Thoracic aorta (tissue), 2 donors: ENCODE measurements around the gene GHRH. TPM values are rescaled to one million over a fixed set of nuclear protein-coding genes. Genes with fewer than 3 reads are reported as not detected.
A peak's percentile ranks its signal among the peaks of the same experiment; 100 is the strongest.

Experiments
- ATAC-seq: fragments of 150-250 bp; one replicate; pipeline ENCODE4 v1.8.0; 2017; ENCODE audit warnings: low read depth; ENCODE audit not compliant: insufficient number of reproducible peaks, low FRiP score
- DNase-seq: peaks from one replicate; pipeline ENCODE4 v3.0.0-alpha.2; 2020; ENCODE audit warnings: low spot score
- H3K27ac ChIP-seq, 2 donors: fragments of 200-600 bp; sonication (generic); 1 replicate in 1 of 2; 2 replicates in 1 of 2; pipeline ENCODE4 v1.5.1; 2016; ENCODE audit warnings: mild to moderate bottlenecking in 2 of 2, moderate library complexity in 2 of 2
- H3K27me3 ChIP-seq: fragments of 200-600 bp; sonication (generic); replicated peaks from 2 replicates; pipeline ENCODE4 v1.6.0; 2016; ENCODE audit warnings: mild to moderate bottlenecking; ENCODE audit not compliant: insufficient read depth
- H3K36me3 ChIP-seq: fragments of 200-600 bp; sonication (generic); one replicate; pipeline ENCODE4 v1.5.1; 2016
- H3K4me1 ChIP-seq, 2 donors: fragments of 200-600 bp; sonication (generic); 1 replicate in 1 of 2; 2 replicates in 1 of 2; pipeline versions ENCODE4 v1.5.1 to v1.6.0; 2016; ENCODE audit warnings: low read depth in 2 of 2, mild to moderate bottlenecking in 1 of 2; ENCODE audit not compliant: control insufficient read depth in 1 of 2
- H3K4me3 ChIP-seq: fragments of 200-600 bp; sonication (generic); 2 replicates; pipeline ENCODE4 v1.5.1; 2016; ENCODE audit warnings: mild to moderate bottlenecking
- H3K9me3 ChIP-seq: fragments of 200-600 bp; sonication (generic); 2 replicates; pipeline ENCODE4 v1.5.1; 2016
- total RNA-seq, 2 donors: library from RNA; depleted of rRNA; stranded (reverse); fragments of >200 nt; gene quantifications; one replicate each; pipeline versions ENCODE4 v1.1.0 to v1.2.3, GENCODE V29; 2016
- TF ChIP-seq, protein P1 (sequence below): fragments of 200-600 bp; sonication (generic); IDR thresholded peaks from one replicate; pipeline ENCODE4 v1.5.1; 2019; ENCODE audit warnings: antibody characterized with exemption

The GHRH gene
- total RNA-seq, 2 donors from 2014 or later = not detected

DNA sequence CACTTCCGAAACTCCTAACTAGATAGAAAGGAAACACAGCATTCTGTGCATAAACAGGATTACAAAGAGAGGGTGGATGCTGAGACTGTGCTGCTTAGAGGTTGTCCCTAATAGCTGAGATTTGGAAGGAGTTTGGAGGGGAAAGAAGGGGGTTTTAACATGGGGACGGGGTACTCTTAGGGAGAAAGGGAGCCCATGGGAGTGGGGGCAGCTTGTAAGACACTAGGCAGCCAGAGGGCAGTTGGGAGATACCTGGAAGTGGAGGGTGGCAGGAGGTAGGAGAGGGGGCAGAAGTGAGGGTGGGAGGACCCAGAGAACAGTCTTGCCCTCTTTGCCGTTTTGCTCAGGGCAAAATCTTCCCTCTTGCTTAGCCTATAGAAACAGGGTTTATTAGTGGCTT, 44.2 kb upstream of the GHRH start:
- H3K27ac ChIP-seq = peak overlapping the region; percentile 86 to 91
- TF ChIP-seq, protein P1, sequence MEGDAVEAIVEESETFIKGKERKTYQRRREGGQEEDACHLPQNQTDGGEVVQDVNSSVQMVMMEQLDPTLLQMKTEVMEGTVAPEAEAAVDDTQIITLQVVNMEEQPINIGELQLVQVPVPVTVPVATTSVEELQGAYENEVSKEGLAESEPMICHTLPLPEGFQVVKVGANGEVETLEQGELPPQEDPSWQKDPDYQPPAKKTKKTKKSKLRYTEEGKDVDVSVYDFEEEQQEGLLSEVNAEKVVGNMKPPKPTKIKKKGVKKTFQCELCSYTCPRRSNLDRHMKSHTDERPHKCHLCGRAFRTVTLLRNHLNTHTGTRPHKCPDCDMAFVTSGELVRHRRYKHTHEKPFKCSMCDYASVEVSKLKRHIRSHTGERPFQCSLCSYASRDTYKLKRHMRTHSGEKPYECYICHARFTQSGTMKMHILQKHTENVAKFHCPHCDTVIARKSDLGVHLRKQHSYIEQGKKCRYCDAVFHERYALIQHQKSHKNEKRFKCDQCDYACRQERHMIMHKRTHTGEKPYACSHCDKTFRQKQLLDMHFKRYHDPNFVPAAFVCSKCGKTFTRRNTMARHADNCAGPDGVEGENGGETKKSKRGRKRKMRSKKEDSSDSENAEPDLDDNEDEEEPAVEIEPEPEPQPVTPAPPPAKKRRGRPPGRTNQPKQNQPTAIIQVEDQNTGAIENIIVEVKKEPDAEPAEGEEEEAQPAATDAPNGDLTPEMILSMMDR = no peak
- no peaks in the 10 kb centered on the region for H3K27me3 ChIP-seq
- H3K36me3 ChIP-seq = peaks cover 19% of the 10 kb centered on the region
- peaks cover 21 to 60% of the 10 kb centered on the region in 2 donors for H3K4me1 ChIP-seq
- no peak for DNase-seq
- no peak for ATAC-seq
- H3K4me3 ChIP-seq = no peak overlapping the region
- H3K9me3 ChIP-seq = no peaks in the 10 kb centered on the region

DNA sequence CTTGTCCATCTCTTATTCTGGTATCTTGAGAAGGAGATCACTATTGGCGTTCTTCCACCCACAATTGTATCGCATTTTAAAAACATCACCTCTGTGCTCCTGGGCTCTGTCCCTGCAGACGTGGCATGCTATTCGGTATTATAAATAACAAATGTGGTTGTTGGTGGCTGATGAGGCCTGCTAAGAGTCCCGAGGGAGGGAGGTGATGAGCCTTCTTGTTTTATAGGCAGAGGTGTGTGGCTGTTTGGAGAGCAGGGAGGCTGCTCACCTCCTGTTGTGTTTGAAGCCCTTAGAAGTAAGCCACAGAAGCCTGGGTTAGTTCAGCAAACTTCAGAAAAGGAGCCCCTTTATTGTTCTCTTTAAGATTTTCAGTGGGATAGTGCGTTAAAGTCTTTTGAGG, 43.5 kb upstream of the GHRH start:
- Histone ChIP-seq H3K4me3 (no peak overlapping the region), H3K27ac (peak overlapping the region; percentile 86 to 91), H3K36me3 (peaks cover 19% of the 10 kb centered on the region), H3K4me1 (peaks cover 21 to 64% of the 10 kb centered on the region in 2 donors), H3K9me3 (no peaks in the 10 kb centered on the region), H3K27me3 (no peaks in the 10 kb centered on the region)
- ATAC-seq (no peak), DNase-seq (no peak)
- TF ChIP-seq, protein P1 = no peak

DNA sequence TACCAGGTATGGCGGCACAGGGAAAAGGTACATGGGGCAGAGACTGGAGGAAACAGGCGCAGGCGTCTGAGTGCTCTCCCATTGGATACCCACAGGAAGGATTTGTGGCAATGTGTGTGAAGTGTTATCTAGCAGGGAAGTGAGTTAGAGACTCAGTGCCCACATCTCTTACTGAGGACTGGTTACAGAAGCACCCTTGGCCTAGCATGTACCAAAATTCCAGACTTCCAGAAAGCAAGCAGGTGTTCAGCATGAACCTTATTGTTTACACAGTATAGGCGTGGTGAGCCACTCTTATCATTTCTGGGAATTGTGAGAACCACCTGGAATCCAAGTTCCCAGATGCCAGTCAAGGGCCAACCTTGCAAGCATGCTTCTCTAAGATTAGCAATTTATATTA, 42.0 kb upstream of the GHRH start:
- DNase-seq (no peak), ATAC-seq (no peak)
- TF ChIP-seq, protein P1 = no peak
- Histone ChIP-seq H3K27ac (peak overlapping the region; percentile 62 to 81), H3K4me1 (peaks cover 29 to 75% of the 10 kb centered on the region in 2 donors), H3K27me3 (no peaks in the 10 kb centered on the region), H3K4me3 (no peak overlapping the region), H3K9me3 (no peaks in the 10 kb centered on the region), H3K36me3 (peaks cover 12% of the 10 kb centered on the region)

DNA sequence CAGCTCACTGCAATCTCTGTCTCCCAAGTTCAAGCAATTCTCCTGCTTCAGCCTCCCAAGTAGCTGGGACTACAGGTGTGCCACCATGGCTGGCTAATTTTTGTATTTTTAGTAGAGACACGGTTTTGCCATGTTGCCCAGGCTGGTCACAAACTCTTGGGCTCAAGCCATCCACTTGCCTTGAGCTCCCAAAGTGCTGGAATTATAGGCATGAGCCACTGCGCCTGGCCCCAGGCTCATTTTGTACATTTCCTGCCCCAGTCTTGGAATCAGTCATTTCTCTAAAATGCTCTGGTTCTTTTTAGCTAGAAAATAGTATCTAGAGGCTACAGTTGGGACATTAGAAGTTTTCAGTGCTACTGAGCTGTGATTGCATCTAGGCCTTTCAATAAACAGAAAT, 41.4 kb upstream of the GHRH start:
- H3K9me3 ChIP-seq = no peaks in the 10 kb centered on the region
- H3K36me3 ChIP-seq = peaks cover 12% of the 10 kb centered on the region
- H3K4me3 ChIP-seq = no peak overlapping the region
- H3K27ac ChIP-seq = peak overlapping the region; percentile 62 to 81
- DNase-seq (no peak), ATAC-seq (no peak)
- peaks cover 34 to 75% of the 10 kb centered on the region in 2 donors for H3K4me1 ChIP-seq
- no peaks in the 10 kb centered on the region for H3K27me3 ChIP-seq
- TF ChIP-seq, protein P1 = no peak

DNA sequence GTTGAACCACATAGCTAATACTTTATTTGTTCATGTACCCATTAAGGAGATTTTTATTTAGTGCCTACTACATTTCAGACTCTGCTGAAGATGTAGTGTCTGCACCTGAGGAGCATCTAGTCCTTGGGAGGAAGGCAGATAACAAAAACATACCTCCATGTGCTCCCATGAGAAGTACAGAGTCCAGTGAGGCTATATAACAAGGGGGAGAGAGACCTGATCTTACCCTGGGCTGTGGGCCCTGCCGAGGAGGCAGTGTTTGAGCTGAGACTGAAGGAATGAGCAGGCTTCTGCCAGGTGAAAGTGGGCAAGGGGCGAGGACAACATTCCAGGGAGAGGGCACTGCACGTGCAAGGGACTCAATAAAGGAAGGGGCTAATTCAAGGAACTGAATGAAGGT, 39.9 kb upstream of the GHRH start:
- Histone ChIP-seq H3K9me3 (no peaks in the 10 kb centered on the region), H3K4me3 (no peak overlapping the region), H3K27ac (peak overlapping the region; percentile 43 to 81), H3K27me3 (no peaks in the 10 kb centered on the region), H3K4me1 (peaks cover 43 to 74% of the 10 kb centered on the region in 2 donors), H3K36me3 (peaks cover 12% of the 10 kb centered on the region)
- TF ChIP-seq, protein P1 = no peak
- no peak for ATAC-seq
- DNase-seq = no peak
